NB4 (cell line): ENCODE measurements around the gene TCL1A.

Experiments
- POLR2A ChIP-seq: IDR thresholded peaks from 2 replicates; pipeline ENCODE4 v1.6.1; 2011; ENCODE audit warnings: mild to moderate bottlenecking; ENCODE audit not compliant: insufficient read length; ENCODE audit errors: extremely low read depth
- TF ChIP-seq, protein P1 (sequence below): IDR thresholded peaks from one replicate; pipeline ENCODE4 v1.5.1; 2012; ENCODE audit warnings: low read depth, low read length

DNA sequence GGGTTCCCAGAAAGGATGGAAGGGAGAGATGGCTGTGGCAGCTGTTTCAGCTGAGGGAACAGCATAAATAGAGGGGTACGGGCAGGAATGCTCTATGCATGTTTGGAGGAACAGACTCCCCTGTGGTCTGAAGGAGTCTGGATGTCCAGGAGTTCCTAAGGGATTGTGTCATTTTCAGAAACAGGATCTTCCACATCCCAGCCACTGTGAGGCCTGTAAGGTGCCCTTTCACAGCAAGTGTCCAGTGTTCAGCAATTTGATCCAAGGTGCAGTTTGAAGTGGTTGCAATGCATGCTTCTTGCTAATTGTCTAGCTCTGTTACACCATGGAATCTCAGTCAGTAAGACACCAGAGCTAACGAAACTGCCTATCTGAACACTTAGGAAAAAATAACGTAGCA lies 46.7 kb upstream of the TCL1A start:
- TF ChIP-seq, protein P1, sequence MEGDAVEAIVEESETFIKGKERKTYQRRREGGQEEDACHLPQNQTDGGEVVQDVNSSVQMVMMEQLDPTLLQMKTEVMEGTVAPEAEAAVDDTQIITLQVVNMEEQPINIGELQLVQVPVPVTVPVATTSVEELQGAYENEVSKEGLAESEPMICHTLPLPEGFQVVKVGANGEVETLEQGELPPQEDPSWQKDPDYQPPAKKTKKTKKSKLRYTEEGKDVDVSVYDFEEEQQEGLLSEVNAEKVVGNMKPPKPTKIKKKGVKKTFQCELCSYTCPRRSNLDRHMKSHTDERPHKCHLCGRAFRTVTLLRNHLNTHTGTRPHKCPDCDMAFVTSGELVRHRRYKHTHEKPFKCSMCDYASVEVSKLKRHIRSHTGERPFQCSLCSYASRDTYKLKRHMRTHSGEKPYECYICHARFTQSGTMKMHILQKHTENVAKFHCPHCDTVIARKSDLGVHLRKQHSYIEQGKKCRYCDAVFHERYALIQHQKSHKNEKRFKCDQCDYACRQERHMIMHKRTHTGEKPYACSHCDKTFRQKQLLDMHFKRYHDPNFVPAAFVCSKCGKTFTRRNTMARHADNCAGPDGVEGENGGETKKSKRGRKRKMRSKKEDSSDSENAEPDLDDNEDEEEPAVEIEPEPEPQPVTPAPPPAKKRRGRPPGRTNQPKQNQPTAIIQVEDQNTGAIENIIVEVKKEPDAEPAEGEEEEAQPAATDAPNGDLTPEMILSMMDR: no peak
- TF ChIP-seq POLR2A: no peak
